B cell (primary cell): ENCODE measurements around the gene DPP10. TPM values are rescaled to one million over a fixed set of nuclear protein-coding genes. Genes with fewer than 3 reads are reported as not detected.

Experiments
- ATAC-seq: fragments of 200-7000 bp; cut with Tn5 transposase; one replicate; pipeline ENCODE4 v1.10.0; 2021; ENCODE audit warnings: low read depth, mild to moderate bottlenecking, moderate number of reproducible peaks, moderate library complexity
- CTCF ChIA-PET: fragments of 350-600 bp; sonication (Branson Sonifier 250); formaldehyde crosslinking; loops from one replicate; lab custom pipeline; 2021; ENCODE audit warnings: antibody characterized with exemption, inconsistent platforms; lab: Charles Lee
- POLR2A ChIA-PET: fragments of 350-600 bp; sonication (Branson Sonifier 250); formaldehyde crosslinking; loops from one replicate; lab custom pipeline; 2021; ENCODE audit warnings: antibody characterized with exemption; lab: Charles Lee
- DNase-seq: peaks from one replicate; pipeline ENCODE4 v3.0.0; 2013
- H2AFZ ChIP-seq: 2 replicates; pipeline ENCODE4 v1.6.1; 2012; ENCODE audit warnings: mild to moderate bottlenecking, low read depth, low read length; ENCODE audit not compliant: insufficient read depth, poor library complexity, severe bottlenecking
- H3K27ac ChIP-seq, 2 donors: 1 replicate in 1 of 2; 2 replicates in 1 of 2; pipeline ENCODE4 v1.5.1; 2012 to 2013; ENCODE audit warnings: low read length in 2 of 2, mild to moderate bottlenecking in 2 of 2, moderate library complexity in 1 of 2
- H3K27me3 ChIP-seq, 4 experiments: fragments of 200-600 bp in 1 of 4; sonication (generic) in 1 of 4; replicated peaks in 1 of 4; 1 replicate in 2 of 4; 2 replicates in 2 of 4; pipeline versions ENCODE4 v1.6.1 to v1.7.0; 2013 to 2016; ENCODE audit warnings: low read length in 3 of 4, mild to moderate bottlenecking in 2 of 4, mixed read lengths in 1 of 4, moderate library complexity in 1 of 4; ENCODE audit not compliant: insufficient read depth in 4 of 4, control insufficient read depth in 3 of 4; ENCODE audit errors: control extremely low read depth in 1 of 4
- H3K36me3 ChIP-seq, 2 experiments: replicated peaks in 1 of 2; 1 replicate in 1 of 2; 2 replicates in 1 of 2; pipeline versions ENCODE4 v1.6.1 to v1.7.1; 2013; ENCODE audit warnings: low read length in 1 of 2; ENCODE audit not compliant: insufficient read depth in 2 of 2, control insufficient read depth in 1 of 2; ENCODE audit errors: control extremely low read depth in 1 of 2, extremely low read depth in 1 of 2
- H3K4me1 ChIP-seq, 2 donors: fragments of 200-600 bp in 1 of 2; sonication (generic) in 1 of 2; 1 replicate in 1 of 2; 2 replicates in 1 of 2; pipeline versions ENCODE4 v1.5.1 to v1.6.1; 2013 to 2017; ENCODE audit warnings: low read length in 2 of 2; ENCODE audit not compliant: control insufficient read depth in 2 of 2, insufficient read depth in 2 of 2
- H3K4me2 ChIP-seq: replicated peaks from 2 replicates; pipeline ENCODE3; 2012; ENCODE audit warnings: mild to moderate bottlenecking, low read depth, low read length; ENCODE audit not compliant: poor library complexity, severe bottlenecking
- H3K4me3 ChIP-seq, 5 experiments: fragments of 200-600 bp in 1 of 5; sonication (generic) in 1 of 5; 1 replicate in 3 of 5; 2 replicates in 2 of 5; pipeline versions ENCODE4 v1.5.1 to v1.7.0; 2011 to 2016; ENCODE audit warnings: low read length in 4 of 5, mild to moderate bottlenecking in 4 of 5, low read depth in 2 of 5, control low read depth in 1 of 5, moderate library complexity in 1 of 5; ENCODE audit not compliant: insufficient read depth in 1 of 5; ENCODE audit errors: control extremely low read depth in 1 of 5, extremely low read depth in 1 of 5
- H3K79me2 ChIP-seq: fragments of 200-600 bp; sonication (generic); one replicate; pipeline ENCODE4 v1.6.0; 2016; ENCODE audit warnings: low read length; ENCODE audit not compliant: control insufficient read depth, insufficient read depth
- H3K9ac ChIP-seq: fragments of 200-600 bp; sonication (generic); 2 replicates; pipeline ENCODE4 v1.6.1; 2017; ENCODE audit warnings: mild to moderate bottlenecking, low read length, moderate library complexity
- H3K9me3 ChIP-seq, 3 donors: one replicate each; pipeline versions ENCODE4 v1.6.1 to v1.7.1; 2013; ENCODE audit warnings: low read length in 2 of 3; ENCODE audit not compliant: control insufficient read depth in 2 of 3, insufficient read depth in 1 of 3; ENCODE audit errors: control extremely low read depth in 1 of 3
- H4K20me1 ChIP-seq: 2 replicates; pipeline ENCODE4 v1.6.0; 2012; ENCODE audit warnings: mild to moderate bottlenecking, low read length; ENCODE audit not compliant: insufficient read depth, control insufficient read depth, poor library complexity, severe bottlenecking
- H3K27ac Mint-ChIP-seq: one replicate; pipeline ENCODE4 v1.8.0; 2021; ENCODE audit warnings: mixed read lengths
- H3K27me3 Mint-ChIP-seq: one replicate; pipeline ENCODE4 v1.8.0; 2021; ENCODE audit warnings: mixed read lengths
- H3K4me1 Mint-ChIP-seq: one replicate; pipeline ENCODE4 v1.8.0; 2021; ENCODE audit warnings: mixed read lengths
- H3K4me3 Mint-ChIP-seq: one replicate; pipeline ENCODE4 v1.8.0; 2021; ENCODE audit warnings: mixed read lengths
- H3K9me3 Mint-ChIP-seq: one replicate; pipeline ENCODE4 v1.8.0; 2022; ENCODE audit warnings: mixed read lengths; ENCODE audit not compliant: insufficient read depth
- EZH2 ChIP-seq: IDR thresholded peaks from 2 replicates; pipeline ENCODE4 v1.6.1; 2012; ENCODE audit warnings: borderline replicate concordance, low read depth, mild to moderate bottlenecking, moderate library complexity, low read length; ENCODE audit not compliant: insufficient read depth, poor library complexity, severe bottlenecking
- WGBS: methylation state at CpG from one replicate; pipeline ENCODE4 v1.1.5; 2013; ENCODE audit warnings: missing lambda C conversion rate; ENCODE audit not compliant: insufficient coverage; 5-methylcytosine and 5-hydroxymethylcytosine counted together
- intact Hi-C: fragments of 100-400 bp; cut with micrococcal nuclease; formaldehyde crosslinking; loops from one replicate; pipeline ENCODE4 v1.10.0; 2022
- polyA plus RNA-seq: library from polyadenylated mRNA; depleted of rRNA; stranded (reverse); fragments of >200 nt; gene quantifications from 2 replicates; pipeline ENCODE4 v1.2.3, GENCODE V29; 2012
- total RNA-seq, 2 donors: library from RNA; stranded (reverse); fragments of 120-200 nt in 1 of 2; gene quantifications; 1 replicate in 1 of 2; 2 replicates in 1 of 2; pipeline versions ENCODE4 v1.2.3 to v1.2.4, GENCODE V29; 2013 to 2022
- TF ChIP-seq, protein P1 (sequence below): fragments of 200-600 bp; IDR thresholded peaks from one replicate; pipeline ENCODE4 v1.8.0; 2022; ENCODE audit warnings: antibody characterized with exemption, mild to moderate bottlenecking

DPP10 gene
- total and polyA plus RNA-seq, 2 donors (not counting 1 experiment from before 2014, with no cell fraction given), result not detected

- DNase-seq, result no peak
- no peak overlapping the region for H3K4me2 ChIP-seq
- ATAC-seq, result no peak
- no peaks in the 10 kb centered on the region for H3K27me3 Mint-ChIP-seq
- no peak overlapping the region for H2AFZ ChIP-seq
- TF ChIP-seq, protein P1, sequence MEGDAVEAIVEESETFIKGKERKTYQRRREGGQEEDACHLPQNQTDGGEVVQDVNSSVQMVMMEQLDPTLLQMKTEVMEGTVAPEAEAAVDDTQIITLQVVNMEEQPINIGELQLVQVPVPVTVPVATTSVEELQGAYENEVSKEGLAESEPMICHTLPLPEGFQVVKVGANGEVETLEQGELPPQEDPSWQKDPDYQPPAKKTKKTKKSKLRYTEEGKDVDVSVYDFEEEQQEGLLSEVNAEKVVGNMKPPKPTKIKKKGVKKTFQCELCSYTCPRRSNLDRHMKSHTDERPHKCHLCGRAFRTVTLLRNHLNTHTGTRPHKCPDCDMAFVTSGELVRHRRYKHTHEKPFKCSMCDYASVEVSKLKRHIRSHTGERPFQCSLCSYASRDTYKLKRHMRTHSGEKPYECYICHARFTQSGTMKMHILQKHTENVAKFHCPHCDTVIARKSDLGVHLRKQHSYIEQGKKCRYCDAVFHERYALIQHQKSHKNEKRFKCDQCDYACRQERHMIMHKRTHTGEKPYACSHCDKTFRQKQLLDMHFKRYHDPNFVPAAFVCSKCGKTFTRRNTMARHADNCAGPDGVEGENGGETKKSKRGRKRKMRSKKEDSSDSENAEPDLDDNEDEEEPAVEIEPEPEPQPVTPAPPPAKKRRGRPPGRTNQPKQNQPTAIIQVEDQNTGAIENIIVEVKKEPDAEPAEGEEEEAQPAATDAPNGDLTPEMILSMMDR, result no peak
- TF ChIP-seq EZH2, result no peak
- H3K9ac ChIP-seq, result no peak overlapping the region
- ChIA-PET CTCF (no interaction called here), POLR2A (no interaction called here)
- no peaks in the 10 kb centered on the region for H4K20me1 ChIP-seq
- no peaks in the 10 kb centered on the region for H3K9me3 ChIP-seq
- no peaks in the 10 kb centered on the region for H3K4me1 Mint-ChIP-seq
- H3K27ac Mint-ChIP-seq, result no peak overlapping the region
- no peak overlapping the region for H3K4me3 Mint-ChIP-seq
- H3K27ac ChIP-seq, result no peak overlapping the region
- no peaks in the 10 kb centered on the region for H3K4me1 ChIP-seq
- intact Hi-C loops, result no loop called here
- no peak overlapping the region for H3K4me3 ChIP-seq
- H3K36me3 ChIP-seq, result no peaks in the 10 kb centered on the region
- H3K9me3 Mint-ChIP-seq, result no peaks in the 10 kb centered on the region
- H3K27me3 ChIP-seq, result no peaks in the 10 kb centered on the region
- H3K79me2 ChIP-seq, result no peaks in the 10 kb centered on the region
These were observed 1424.6 kb downstream of the DPP10 start for GRCh38 chr2:115867024-115867423.

- H4K20me1 ChIP-seq, result no peaks in the 10 kb centered on the region
- Mint-ChIP-seq H3K27me3 (no peaks in the 10 kb centered on the region), H3K27ac (no peak overlapping the region), H3K9me3 (no peaks in the 10 kb centered on the region), H3K4me3 (no peak overlapping the region), H3K4me1 (no peaks in the 10 kb centered on the region)
- H3K4me2 ChIP-seq, result no peak overlapping the region
- H3K4me3 ChIP-seq, result no peak overlapping the region
- H3K79me2 ChIP-seq, result no peaks in the 10 kb centered on the region
- no peak overlapping the region for H3K27ac ChIP-seq
- H3K36me3 ChIP-seq, result no peaks in the 10 kb centered on the region
- no peak overlapping the region for H2AFZ ChIP-seq
- ChIA-PET CTCF (no interaction called here), POLR2A (no interaction called here)
- no peak for ATAC-seq
- H3K4me1 ChIP-seq, result no peaks in the 10 kb centered on the region
- no peaks in the 10 kb centered on the region for H3K27me3 ChIP-seq
- DNase-seq, result no peak
- peaks cover 0 to 6% (median 0%) of the 10 kb centered on the region in 3 donors for H3K9me3 ChIP-seq
- no CpG with 5 or more reads among the region's 3 CpGs for whole genome bisulfite sequencing
- H3K9ac ChIP-seq, result no peak overlapping the region
- no peak for TF ChIP-seq EZH2
- TF ChIP-seq, protein P1, result no peak
- intact Hi-C loops, result no loop called here
These were observed 1432.0 kb downstream of the DPP10 start for GRCh38 chr2:115874427-115874826.
